HCEC 1CT (cell line): ENCODE results near the gene CACNG4.
"Not testable (repeated sequence)": the region's sequence is repeated elsewhere in the genome, so short reads cannot be mapped to it uniquely, and the experiment has no call there.

Experiments used
- DNase-seq: peaks from one replicate; pipeline ENCODE4 v3.0.0-alpha.2; 2017

Gene CACNG4

GRCh38 chr17:66964930-66965800, 658 bp downstream of the CACNG4 start:
- DNase-seq = no peak

GRCh38 chr17:66965801-66966262, 1.3 kb downstream of the CACNG4 start:
- no peak for DNase-seq

- no peak for DNase-seq
Measured at GRCh38 chr17:66966298-66966697, 1.8 kb downstream of the CACNG4 start.

GRCh38 chr17:66966704-66967418, 2.4 kb downstream of the CACNG4 start:
- no peak for DNase-seq

- no peak for DNase-seq
Measured at GRCh38 chr17:66967837-66968543, 3.5 kb downstream of the CACNG4 start.

- no peak for DNase-seq
Measured at GRCh38 chr17:66968916-66969315, 4.4 kb downstream of the CACNG4 start.

- DNase-seq = no peak
Measured at GRCh38 chr17:66970140-66970539, 5.6 kb downstream of the CACNG4 start.

GRCh38 chr17:66970797-66971196, 6.3 kb downstream of the CACNG4 start:
- no peak for DNase-seq

GRCh38 chr17:66971264-66971663, 6.8 kb downstream of the CACNG4 start:
- no peak for DNase-seq

GRCh38 chr17:66971730-66972441, 7.4 kb downstream of the CACNG4 start:
- no peak for DNase-seq

- not testable (repeated sequence) for DNase-seq
Measured at GRCh38 chr17:66972442-66972830, 7.9 kb downstream of the CACNG4 start.

GRCh38 chr17:66975188-66975587, 10.7 kb downstream of the CACNG4 start:
- no peak for DNase-seq

- DNase-seq = no peak
Measured at GRCh38 chr17:66975614-66976378, 11.3 kb downstream of the CACNG4 start.

- DNase-seq = no peak
Measured at GRCh38 chr17:66976379-66976663, 11.8 kb downstream of the CACNG4 start.

GRCh38 chr17:66976781-66977201, 12.3 kb downstream of the CACNG4 start:
- DNase-seq = no peak

- no peak for DNase-seq
Measured at GRCh38 chr17:66978514-66979061, 14.1 kb downstream of the CACNG4 start.

- no peak for DNase-seq
Measured at GRCh38 chr17:66980896-66981295, 16.4 kb downstream of the CACNG4 start.

GRCh38 chr17:66981983-66982508, 17.5 kb downstream of the CACNG4 start:
- no peak for DNase-seq

GRCh38 chr17:66983414-66984021, 19.0 kb downstream of the CACNG4 start:
- DNase-seq = no peak

- no peak for DNase-seq
Measured at GRCh38 chr17:66984730-66985129, 20.2 kb downstream of the CACNG4 start.
